Measurements from ENCODE around the gene SDK1. TPM values are rescaled to one million over a fixed set of nuclear protein-coding genes. Genes with fewer than 3 reads are reported as not detected.

SDK1 gene
- total and polyA plus RNA-seq, 2 experiments from 2014 or later: 4.1 to 16.5 TPM

GRCh38 chr7:3649250-3649649 is 348.2 kb downstream of the SDK1 start:
- no peak overlapping the region for H3K27ac ChIP-seq
- H3K9me3 ChIP-seq (ENCODE audit: low read depth): no peaks in the 10 kb centered on the region
- no peaks in the 10 kb centered on the region for H3K27me3 ChIP-seq
- no peaks in the 10 kb centered on the region for H3K36me3 ChIP-seq
- no peaks in the 10 kb centered on the region for H3K4me1 ChIP-seq (ENCODE audit: low read depth)
- no peak for TF ChIP-seq CTCF (IDR thresholded peaks at IDR 0.05; ENCODE audit: low read depth, low read length)
- no peak overlapping the region for H3K4me3 ChIP-seq
- DNase-seq (ENCODE audit: low read depth in 1 of 2, low spot score in 1 of 2): no peak

- no peak for TF ChIP-seq CTCF (IDR thresholded peaks at IDR 0.05; ENCODE audit: low read depth, low read length)
- Histone ChIP-seq H3K27ac (no peak overlapping the region), H3K27me3 (no peaks in the 10 kb centered on the region), H3K4me1 (ENCODE audit: low read depth) (no peaks in the 10 kb centered on the region), H3K4me3 (no peak overlapping the region), H3K9me3 (ENCODE audit: low read depth) (no peaks in the 10 kb centered on the region), H3K36me3 (no peaks in the 10 kb centered on the region)
- DNase-seq (ENCODE audit: low read depth in 1 of 2, low spot score in 1 of 2): no peak
These were observed 348.8 kb downstream of the SDK1 start for GRCh38 chr7:3649678-3650440.

- Histone ChIP-seq H3K4me1 (ENCODE audit: low read depth) (no peaks in the 10 kb centered on the region), H3K27me3 (no peaks in the 10 kb centered on the region), H3K27ac (no peak overlapping the region), H3K4me3 (no peak overlapping the region), H3K9me3 (ENCODE audit: low read depth) (no peaks in the 10 kb centered on the region), H3K36me3 (no peaks in the 10 kb centered on the region)
- DNase-seq (ENCODE audit: low read depth in 1 of 2, low spot score in 1 of 2): no peak
- no peak for TF ChIP-seq CTCF (IDR thresholded peaks at IDR 0.05; ENCODE audit: low read depth, low read length)
These were observed 349.8 kb downstream of the SDK1 start for GRCh38 chr7:3650844-3651243.

- Histone ChIP-seq H3K27ac (no peak overlapping the region), H3K36me3 (no peaks in the 10 kb centered on the region), H3K4me1 (ENCODE audit: low read depth) (no peaks in the 10 kb centered on the region), H3K27me3 (no peaks in the 10 kb centered on the region), H3K9me3 (ENCODE audit: low read depth) (no peaks in the 10 kb centered on the region), H3K4me3 (no peak overlapping the region)
- no peak for DNase-seq (ENCODE audit: low read depth in 1 of 2, low spot score in 1 of 2)
- TF ChIP-seq CTCF (IDR thresholded peaks at IDR 0.05; ENCODE audit: low read depth, low read length): no peak
These were observed 354.6 kb downstream of the SDK1 start for GRCh38 chr7:3655635-3656034.

- no peaks in the 10 kb centered on the region for H3K27me3 ChIP-seq
- H3K36me3 ChIP-seq: no peaks in the 10 kb centered on the region
- H3K9me3 ChIP-seq (ENCODE audit: low read depth): no peaks in the 10 kb centered on the region
- H3K4me3 ChIP-seq: no peak overlapping the region
- no peak overlapping the region for H3K27ac ChIP-seq
- H3K4me1 ChIP-seq (ENCODE audit: low read depth): no peaks in the 10 kb centered on the region
- no peak for DNase-seq (ENCODE audit: low read depth in 1 of 2, low spot score in 1 of 2)
- no peak for TF ChIP-seq CTCF (IDR thresholded peaks at IDR 0.05; ENCODE audit: low read depth, low read length)
These were observed 356.2 kb downstream of the SDK1 start for GRCh38 chr7:3657206-3657605.
